Memory B cell (primary cell): ENCODE measurements around the gene TNS2.

ENCODE experiments used
- ATAC-seq: fragments of 150-1000 bp; cut with Tn5 transposase; 2 replicates; pipeline ENCODE4 v1.10.0; 2021; ENCODE audit warnings: low read depth, mild to moderate bottlenecking, moderate library complexity
- DNase-seq, 2 donors: peaks; one replicate each; pipeline ENCODE4 v3.0.0; 2022; ENCODE audit warnings: low spot score in 2 of 2
- H3K27ac Mint-ChIP-seq: one replicate; pipeline ENCODE4 v1.8.0; 2022; ENCODE audit warnings: mild to moderate bottlenecking, moderate library complexity, mixed read lengths
- H3K27me3 Mint-ChIP-seq: one replicate; pipeline ENCODE4 v1.8.0; 2022; ENCODE audit warnings: mixed read lengths
- H3K36me3 Mint-ChIP-seq: one replicate; pipeline ENCODE4 v1.8.0; 2022; ENCODE audit warnings: mild to moderate bottlenecking, mixed read lengths
- H3K4me1 Mint-ChIP-seq: one replicate; pipeline ENCODE4 v1.8.0; 2022; ENCODE audit warnings: mixed read lengths
- H3K4me3 Mint-ChIP-seq: one replicate; pipeline ENCODE4 v1.8.0; 2022; ENCODE audit warnings: mild to moderate bottlenecking, moderate library complexity, mixed read lengths
- H3K9me3 Mint-ChIP-seq: one replicate; pipeline ENCODE4 v1.8.0; 2022; ENCODE audit warnings: mixed read lengths

The TNS2 gene

GRCh38 chr12:53048033-53048779, 1.7 kb upstream of the TNS2 start:
- Mint-ChIP-seq H3K36me3 (no peaks in the 10 kb centered on the region), H3K9me3 (no peaks in the 10 kb centered on the region), H3K4me1 (peaks cover 7% of the 10 kb centered on the region), H3K27ac (peak overlapping the region; percentile 31), H3K27me3 (no peaks in the 10 kb centered on the region), H3K4me3 (peak overlapping the region; percentile 75)
- no peak for ATAC-seq
- peak in 1 of 2 donors; percentile 25 for DNase-seq

- Mint-ChIP-seq H3K4me1 (peaks cover 12% of the 10 kb centered on the region), H3K9me3 (no peaks in the 10 kb centered on the region), H3K36me3 (no peaks in the 10 kb centered on the region), H3K27ac (peak overlapping the region; percentile 31), H3K27me3 (no peaks in the 10 kb centered on the region), H3K4me3 (no peak overlapping the region)
- ATAC-seq = no peak
- DNase-seq = no peak
Measured at GRCh38 chr12:53048780-53049401, 974 bp upstream of the TNS2 start.

DNA sequence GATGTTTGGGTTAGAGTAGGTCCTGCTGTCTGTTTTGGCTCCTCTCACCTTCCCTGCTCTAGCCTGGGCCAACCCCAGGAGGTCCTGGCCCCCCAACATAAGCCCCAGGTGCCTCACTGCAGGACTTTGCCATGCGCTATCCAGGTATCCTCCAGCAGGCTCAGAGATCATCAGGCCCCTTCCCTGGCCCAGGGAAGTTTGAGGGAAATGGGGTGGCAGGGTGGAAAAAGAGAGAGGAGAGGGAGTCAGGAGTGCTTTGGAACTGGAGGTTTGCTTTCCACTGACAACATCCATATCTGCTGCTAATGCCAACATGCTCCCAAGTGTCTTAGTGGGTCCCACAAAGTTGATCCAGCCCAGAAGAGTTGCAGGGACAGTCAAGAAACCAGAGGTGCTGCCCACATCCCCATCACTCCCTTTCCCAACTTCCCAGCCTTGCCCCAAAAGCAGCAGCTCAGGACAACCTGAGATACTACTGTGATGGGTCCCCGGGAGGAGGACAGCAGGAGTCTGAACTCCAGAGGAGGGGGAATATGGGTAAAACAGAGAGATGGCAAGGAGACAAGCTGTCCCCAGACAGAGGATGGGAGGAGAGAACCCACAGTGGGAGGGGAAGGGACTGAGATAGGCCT, 677 bp downstream of the TNS2 start:
- H3K27me3 Mint-ChIP-seq = no peaks in the 10 kb centered on the region
- H3K27ac Mint-ChIP-seq = no peak overlapping the region
- ATAC-seq (no peak), DNase-seq (no peak)
- H3K4me3 Mint-ChIP-seq = no peak overlapping the region
- H3K36me3 Mint-ChIP-seq = no peaks in the 10 kb centered on the region
- peaks cover 17% of the 10 kb centered on the region for H3K4me1 Mint-ChIP-seq
- no peaks in the 10 kb centered on the region for H3K9me3 Mint-ChIP-seq

- Mint-ChIP-seq H3K27ac (no peak overlapping the region), H3K4me3 (no peak overlapping the region), H3K4me1 (peaks cover 16% of the 10 kb centered on the region), H3K27me3 (no peaks in the 10 kb centered on the region), H3K9me3 (no peaks in the 10 kb centered on the region), H3K36me3 (no peaks in the 10 kb centered on the region)
- DNase-seq = no peak
- no peak for ATAC-seq
Measured at GRCh38 chr12:53051058-53051880, 1.4 kb downstream of the TNS2 start.

DNA sequence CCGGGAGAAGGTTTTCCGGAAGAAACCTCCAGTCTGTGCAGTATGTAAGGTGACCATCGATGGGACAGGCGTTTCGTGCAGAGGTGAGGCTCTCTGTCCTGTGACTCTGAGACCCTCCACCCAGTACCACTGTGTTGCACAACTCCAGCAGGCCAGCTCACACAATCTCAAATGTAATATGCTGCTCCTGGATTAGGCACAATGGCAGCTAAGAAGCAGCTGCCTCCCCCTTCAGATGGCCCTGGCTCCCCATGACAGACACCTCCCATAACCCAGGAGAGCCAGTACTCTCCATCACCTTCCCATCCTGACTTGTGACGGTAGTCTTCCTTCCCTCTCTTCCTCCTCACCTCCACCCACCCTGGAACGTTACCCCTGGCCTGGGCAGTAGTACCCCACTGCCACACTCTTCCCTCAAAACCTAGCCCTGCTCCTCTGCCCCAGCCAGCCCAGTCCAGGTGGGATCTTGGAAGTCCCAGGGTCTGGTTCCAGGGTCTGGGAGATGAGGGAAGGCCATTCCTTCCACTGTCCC, 2.1 kb downstream of the TNS2 start:
- no peak for ATAC-seq
- no peak overlapping the region for H3K27ac Mint-ChIP-seq
- H3K4me3 Mint-ChIP-seq = no peak overlapping the region
- H3K9me3 Mint-ChIP-seq = no peaks in the 10 kb centered on the region
- H3K4me1 Mint-ChIP-seq = peaks cover 10% of the 10 kb centered on the region
- DNase-seq = no peak
- no peaks in the 10 kb centered on the region for H3K27me3 Mint-ChIP-seq
- H3K36me3 Mint-ChIP-seq = no peaks in the 10 kb centered on the region

DNA sequence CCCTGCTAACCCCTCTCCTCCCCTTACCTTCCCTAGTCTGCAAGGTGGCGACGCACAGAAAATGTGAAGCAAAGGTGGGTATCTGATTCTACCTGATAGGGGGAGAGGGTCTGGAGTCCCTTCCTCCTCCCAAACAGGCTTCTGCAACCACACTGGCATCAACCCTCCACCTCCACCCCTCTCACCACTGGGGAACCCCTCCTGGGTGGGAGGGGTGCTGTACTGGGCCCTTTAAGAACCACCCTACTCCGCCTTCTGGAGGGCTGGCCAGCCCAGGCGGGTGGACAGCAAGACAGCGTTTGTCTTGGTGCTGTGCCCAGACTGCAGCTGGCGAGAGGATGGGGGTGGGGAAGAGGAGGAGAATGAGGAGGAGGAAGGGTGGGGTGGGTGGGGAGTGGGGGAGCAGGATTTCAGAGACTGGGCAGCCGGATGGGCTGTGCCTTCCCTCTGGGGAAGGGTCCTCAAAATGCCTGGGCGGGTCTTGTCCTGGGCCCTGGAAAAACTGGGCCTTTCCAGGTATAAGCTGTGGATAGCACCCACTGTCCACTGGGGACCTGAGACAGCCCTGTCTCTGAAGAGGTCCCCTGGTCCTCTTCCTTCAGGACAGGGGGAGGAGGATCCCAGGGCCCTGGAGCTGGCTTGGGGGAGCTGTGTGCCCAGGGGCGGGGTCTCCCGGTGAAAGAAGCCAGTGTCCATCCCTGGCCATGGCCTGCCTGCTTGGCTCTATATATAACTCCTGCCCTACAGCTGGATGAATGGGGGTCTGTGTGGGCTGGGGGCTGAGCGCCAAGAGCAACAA, 2.8 kb downstream of the TNS2 start:
- Mint-ChIP-seq H3K4me3 (no peak overlapping the region), H3K27me3 (no peaks in the 10 kb centered on the region), H3K36me3 (no peaks in the 10 kb centered on the region), H3K4me1 (peaks cover 10% of the 10 kb centered on the region), H3K27ac (no peak overlapping the region), H3K9me3 (no peaks in the 10 kb centered on the region)
- ATAC-seq (no peak), DNase-seq (no peak)

DNA sequence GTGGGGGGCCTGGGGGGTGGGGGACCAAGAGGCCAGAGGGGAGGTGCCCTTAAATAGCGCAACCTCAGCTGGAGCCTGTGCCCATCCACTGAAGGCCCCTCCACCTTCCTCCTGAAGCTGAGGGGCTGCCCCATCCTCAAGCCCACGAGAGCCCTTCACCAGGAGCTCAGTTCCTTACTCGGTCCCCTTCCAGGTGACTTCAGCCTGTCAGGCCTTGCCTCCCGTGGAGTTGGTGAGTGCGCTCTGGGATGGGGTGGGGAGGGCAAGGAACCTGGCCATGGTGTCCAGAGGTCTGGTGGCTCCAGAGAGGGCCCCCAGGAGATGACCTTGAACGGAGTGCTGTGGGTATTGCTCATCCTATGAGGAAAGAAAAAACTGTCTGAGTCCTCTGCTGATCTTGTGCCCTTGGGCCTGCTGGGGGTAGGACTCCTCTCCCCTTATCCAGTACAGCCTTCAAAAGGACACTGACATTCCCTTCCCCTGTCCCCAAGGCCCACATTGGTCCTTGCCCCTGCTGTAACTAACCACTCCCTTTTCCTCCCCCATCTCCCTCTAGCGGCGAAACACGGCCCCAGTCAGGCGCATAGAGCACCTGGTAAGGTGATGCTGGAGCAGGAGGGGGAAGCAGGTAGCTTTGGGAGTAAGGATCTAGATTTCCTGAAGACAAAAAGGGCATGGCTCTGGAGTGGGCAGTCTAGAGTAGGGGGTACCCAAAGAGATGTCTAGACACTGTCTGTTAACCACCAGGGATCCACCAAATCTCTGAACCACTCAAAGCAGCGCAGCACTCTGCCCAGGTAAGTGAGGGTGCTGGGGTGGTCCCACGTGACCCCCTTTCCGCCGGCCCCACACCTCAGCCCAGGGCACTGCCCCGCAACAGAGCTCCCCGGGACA, 3.6 kb downstream of the TNS2 start:
- Mint-ChIP-seq H3K36me3 (no peaks in the 10 kb centered on the region), H3K9me3 (no peaks in the 10 kb centered on the region), H3K27ac (peak overlapping the region; percentile 93), H3K4me1 (peaks cover 10% of the 10 kb centered on the region), H3K27me3 (peaks cover 2% of the 10 kb centered on the region), H3K4me3 (peak overlapping the region; percentile 98)
- peak; percentile 36 for ATAC-seq
- peak; percentile 48 to 53 for DNase-seq

- H3K4me3 Mint-ChIP-seq = peak overlapping the region; percentile 98
- DNase-seq (peak; percentile 90 to 91), ATAC-seq (peak; percentile 92)
- H3K9me3 Mint-ChIP-seq = no peaks in the 10 kb centered on the region
- peaks cover 2% of the 10 kb centered on the region for H3K27me3 Mint-ChIP-seq
- H3K27ac Mint-ChIP-seq = peak overlapping the region; percentile 93
- peaks cover 10% of the 10 kb centered on the region for H3K4me1 Mint-ChIP-seq
- no peaks in the 10 kb centered on the region for H3K36me3 Mint-ChIP-seq
Measured at GRCh38 chr12:53054112-53054878, 4.4 kb downstream of the TNS2 start.

GRCh38 chr12:53055471-53056266, 5.8 kb downstream of the TNS2 start:
- Mint-ChIP-seq H3K36me3 (no peaks in the 10 kb centered on the region), H3K9me3 (no peaks in the 10 kb centered on the region)
- DNase-seq = no peak

GRCh38 chr12:53056296-53056695, 6.4 kb downstream of the TNS2 start:
- ATAC-seq = no peak
- Mint-ChIP-seq H3K27me3 (peaks cover 4% of the 10 kb centered on the region), H3K36me3 (no peaks in the 10 kb centered on the region), H3K4me1 (peaks cover 10% of the 10 kb centered on the region), H3K27ac (no peak overlapping the region), H3K9me3 (no peaks in the 10 kb centered on the region), H3K4me3 (no peak overlapping the region)
- DNase-seq = no peak

More at GRCh38 chr12:53055471-53056266, 5.8 kb downstream of the TNS2 start:
- peak overlapping the region; percentile 28 for H3K4me3 Mint-ChIP-seq
- peaks cover 4% of the 10 kb centered on the region for H3K27me3 Mint-ChIP-seq
- ATAC-seq = no peak
- no peak overlapping the region for H3K27ac Mint-ChIP-seq
- peaks cover 10% of the 10 kb centered on the region for H3K4me1 Mint-ChIP-seq

- H3K4me3 Mint-ChIP-seq = no peak overlapping the region
- no peak overlapping the region for H3K27ac Mint-ChIP-seq
- no peaks in the 10 kb centered on the region for H3K9me3 Mint-ChIP-seq
- no peaks in the 10 kb centered on the region for H3K36me3 Mint-ChIP-seq
- peaks cover 10% of the 10 kb centered on the region for H3K4me1 Mint-ChIP-seq
- H3K27me3 Mint-ChIP-seq = peaks cover 4% of the 10 kb centered on the region
- ATAC-seq (no peak), DNase-seq (no peak)
Measured at GRCh38 chr12:53056901-53057300, 7.0 kb downstream of the TNS2 start.
